GM12878 (cell line): Measurements from ENCODE around the gene CTNNA3.

Experiments used
- ATF2 ChIP-seq: IDR thresholded peaks from 2 replicates; pipeline ENCODE4 v1.6.1; 2012; ENCODE audit warnings: low read length, inconsistent platforms
- CREB1 ChIP-seq: IDR thresholded peaks from 2 replicates; pipeline ENCODE4 v1.6.1; 2012; ENCODE audit warnings: low read depth, mild to moderate bottlenecking, inconsistent platforms
- CREM ChIP-seq: IDR thresholded peaks from 2 replicates; pipeline ENCODE4 v1.6.1; 2014; ENCODE audit warnings: antibody characterized with exemption, low read depth
- EP300 ChIP-seq, 2 experiments: fragments of 150-350 bp in 1 of 2; IDR thresholded peaks; 2 replicates each; pipeline ENCODE4 v1.6.1; 2011 to 2012; ENCODE audit warnings: low read depth in 2 of 2, low read length in 2 of 2, borderline replicate concordance in 1 of 2, improper control_type of control experiment in 1 of 2, inconsistent platforms in 1 of 2; ENCODE audit not compliant: control insufficient read depth in 1 of 2
- EZH2 ChIP-seq: IDR thresholded peaks from 2 replicates; pipeline ENCODE4 v1.6.1; 2012; ENCODE audit warnings: low read depth, mild to moderate bottlenecking, control low read depth, inconsistent platforms, low read length, borderline replicate concordance; ENCODE audit not compliant: control insufficient read depth
- RCOR1 ChIP-seq: conservative IDR thresholded peaks from 2 replicates; pipeline ENCODE4 v1.6.1; 2012; ENCODE audit warnings: low read depth, low read length, improper control_type of control experiment
- RUNX3 ChIP-seq: IDR thresholded peaks from 2 replicates; pipeline ENCODE4 v1.6.1; 2012; ENCODE audit warnings: low read length, inconsistent platforms
- TBL1XR1 ChIP-seq: IDR thresholded peaks from 2 replicates; pipeline ENCODE4 v1.6.1; 2012; ENCODE audit warnings: low read depth, low read length, improper control_type of control experiment
- TCF12 ChIP-seq: IDR thresholded peaks from 2 replicates; pipeline ENCODE4 v1.6.1; 2011; ENCODE audit warnings: low read depth, mild to moderate bottlenecking, low read length
- ZNF207 ChIP-seq: fragments of 450-650 bp; IDR thresholded peaks from 2 replicates; pipeline ENCODE4 v1.6.1; 2014; ENCODE audit warnings: antibody characterized with exemption, mild to moderate bottlenecking, borderline replicate concordance
- TF ChIP-seq, protein P1 (sequence below), 3 experiments: IDR thresholded peaks in 2 of 3; conservative IDR thresholded peaks in 1 of 3; 2 replicates each; pipeline ENCODE4 v1.5.1; 2011; ENCODE audit warnings: low read depth in 3 of 3, low read length in 3 of 3, mild to moderate bottlenecking in 3 of 3, control low read depth in 2 of 3, moderate library complexity in 2 of 3, inconsistent platforms in 1 of 3, mixed read lengths in 1 of 3; ENCODE audit not compliant: control insufficient read depth in 2 of 3, insufficient read depth in 1 of 3; ENCODE audit errors: extremely low read depth in 1 of 3

DNA sequence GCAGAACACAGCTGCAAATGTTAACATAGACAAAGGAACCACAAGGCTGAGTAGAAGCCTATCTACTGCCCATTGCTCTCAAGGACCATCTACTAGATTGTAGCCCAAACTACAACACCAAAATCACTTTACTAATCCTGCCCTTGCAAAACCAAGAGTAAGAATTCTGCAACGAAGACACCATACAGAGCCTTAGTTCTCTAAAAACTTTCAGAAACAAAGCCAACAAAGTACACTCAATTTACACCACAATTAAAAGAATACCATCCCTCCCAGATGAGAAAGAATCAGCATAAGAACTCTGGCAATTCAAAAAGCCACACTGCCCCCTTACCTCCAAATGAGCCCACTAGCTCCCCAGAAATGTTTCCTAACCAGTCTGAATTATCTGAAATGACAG is 294.3 kb downstream of the CTNNA3 start:
- TF ChIP-seq CREM: no peak
- TF ChIP-seq, protein P1, sequence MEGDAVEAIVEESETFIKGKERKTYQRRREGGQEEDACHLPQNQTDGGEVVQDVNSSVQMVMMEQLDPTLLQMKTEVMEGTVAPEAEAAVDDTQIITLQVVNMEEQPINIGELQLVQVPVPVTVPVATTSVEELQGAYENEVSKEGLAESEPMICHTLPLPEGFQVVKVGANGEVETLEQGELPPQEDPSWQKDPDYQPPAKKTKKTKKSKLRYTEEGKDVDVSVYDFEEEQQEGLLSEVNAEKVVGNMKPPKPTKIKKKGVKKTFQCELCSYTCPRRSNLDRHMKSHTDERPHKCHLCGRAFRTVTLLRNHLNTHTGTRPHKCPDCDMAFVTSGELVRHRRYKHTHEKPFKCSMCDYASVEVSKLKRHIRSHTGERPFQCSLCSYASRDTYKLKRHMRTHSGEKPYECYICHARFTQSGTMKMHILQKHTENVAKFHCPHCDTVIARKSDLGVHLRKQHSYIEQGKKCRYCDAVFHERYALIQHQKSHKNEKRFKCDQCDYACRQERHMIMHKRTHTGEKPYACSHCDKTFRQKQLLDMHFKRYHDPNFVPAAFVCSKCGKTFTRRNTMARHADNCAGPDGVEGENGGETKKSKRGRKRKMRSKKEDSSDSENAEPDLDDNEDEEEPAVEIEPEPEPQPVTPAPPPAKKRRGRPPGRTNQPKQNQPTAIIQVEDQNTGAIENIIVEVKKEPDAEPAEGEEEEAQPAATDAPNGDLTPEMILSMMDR (IDR thresholded peaks at IDR 0.05 in 2 of 3, conservative IDR thresholded peaks at IDR 0.05 in 1 of 3; ENCODE audit: control insufficient read depth in 2 of 3, extremely low read depth in 1 of 3, insufficient read depth in 1 of 3, low read depth in 3 of 3, low read length in 3 of 3): no peak
- no peak for TF ChIP-seq CREB1
- no peak for TF ChIP-seq ATF2
- TF ChIP-seq RUNX3: no peak
- no peak for TF ChIP-seq TBL1XR1
- TF ChIP-seq RCOR1: no peak
- TF ChIP-seq EZH2: no peak
- TF ChIP-seq ZNF207: no peak
- TF ChIP-seq EP300 (IDR thresholded peaks at IDR 0.05; ENCODE audit: borderline replicate concordance in 1 of 2, control insufficient read depth in 1 of 2, low read depth in 2 of 2, low read length in 2 of 2): no peak
- no peak for TF ChIP-seq TCF12
